ENCODE measurements around the gene CFAP61. TPM values are rescaled to one million over a fixed set of nuclear protein-coding genes. Genes with fewer than 3 reads are reported as not detected.

The CFAP61 gene
- total RNA-seq, 4 donors from 2014 or later: not detected

DNA sequence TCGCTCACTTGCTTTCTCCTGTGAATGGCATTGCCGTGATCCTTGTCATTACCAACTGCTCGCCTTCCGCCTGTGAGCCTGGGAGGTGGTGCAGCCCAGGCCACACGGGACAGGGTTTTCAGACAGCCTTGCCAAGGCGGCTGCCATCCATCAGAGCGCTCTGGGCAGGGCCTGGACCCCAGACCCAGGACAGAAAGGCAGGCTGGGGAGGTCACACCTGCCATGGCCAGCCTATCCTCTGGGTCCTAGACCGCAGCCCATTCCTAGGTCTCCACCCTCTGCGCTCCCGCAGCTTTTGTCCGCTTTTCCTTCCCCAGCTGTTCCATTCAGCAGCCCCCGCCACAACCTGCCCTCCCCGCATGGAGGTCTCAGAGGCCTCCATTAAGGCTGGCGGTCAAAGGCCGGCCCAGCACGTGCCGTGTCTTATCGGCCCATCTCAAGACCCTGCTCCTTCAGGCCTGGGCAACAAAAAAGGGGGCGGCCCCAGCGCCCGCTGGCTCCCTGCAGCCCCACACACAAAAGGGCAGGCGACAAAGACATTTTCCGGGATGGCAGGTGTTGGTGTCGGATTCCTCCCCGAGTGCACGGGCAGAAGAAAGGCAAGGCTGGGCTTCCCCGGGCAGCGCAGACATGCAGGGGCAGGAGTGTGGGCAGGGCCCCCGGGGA lies 343.7 kb downstream of the CFAP61 start:
- ATAC-seq (ENCODE audit: low FRiP score): no peak
- TF ChIP-seq, protein P1, sequence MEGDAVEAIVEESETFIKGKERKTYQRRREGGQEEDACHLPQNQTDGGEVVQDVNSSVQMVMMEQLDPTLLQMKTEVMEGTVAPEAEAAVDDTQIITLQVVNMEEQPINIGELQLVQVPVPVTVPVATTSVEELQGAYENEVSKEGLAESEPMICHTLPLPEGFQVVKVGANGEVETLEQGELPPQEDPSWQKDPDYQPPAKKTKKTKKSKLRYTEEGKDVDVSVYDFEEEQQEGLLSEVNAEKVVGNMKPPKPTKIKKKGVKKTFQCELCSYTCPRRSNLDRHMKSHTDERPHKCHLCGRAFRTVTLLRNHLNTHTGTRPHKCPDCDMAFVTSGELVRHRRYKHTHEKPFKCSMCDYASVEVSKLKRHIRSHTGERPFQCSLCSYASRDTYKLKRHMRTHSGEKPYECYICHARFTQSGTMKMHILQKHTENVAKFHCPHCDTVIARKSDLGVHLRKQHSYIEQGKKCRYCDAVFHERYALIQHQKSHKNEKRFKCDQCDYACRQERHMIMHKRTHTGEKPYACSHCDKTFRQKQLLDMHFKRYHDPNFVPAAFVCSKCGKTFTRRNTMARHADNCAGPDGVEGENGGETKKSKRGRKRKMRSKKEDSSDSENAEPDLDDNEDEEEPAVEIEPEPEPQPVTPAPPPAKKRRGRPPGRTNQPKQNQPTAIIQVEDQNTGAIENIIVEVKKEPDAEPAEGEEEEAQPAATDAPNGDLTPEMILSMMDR (IDR thresholded peaks at IDR 0.05): no peak
- DNase-seq (ENCODE audit: low spot score): no peak

DNA sequence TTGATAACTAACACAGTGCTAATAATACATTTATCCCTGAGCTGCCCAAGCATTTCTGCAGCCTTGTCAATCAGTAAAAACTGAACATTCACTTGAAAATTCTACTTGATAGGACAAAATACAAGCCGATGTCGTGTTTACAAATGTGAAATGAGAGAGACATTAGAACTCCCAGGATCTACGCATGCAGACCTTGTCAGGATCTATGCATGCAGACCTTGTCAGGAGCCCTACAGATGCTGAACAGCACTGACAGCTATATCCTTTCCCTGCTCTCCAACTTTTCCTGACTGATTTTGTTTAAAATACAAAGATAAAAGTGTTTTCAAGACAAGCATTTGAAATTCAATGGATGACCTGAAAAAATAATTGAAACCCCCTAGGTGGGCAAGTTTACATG lies 344.5 kb downstream of the CFAP61 start:
- no peak for ATAC-seq (ENCODE audit: low FRiP score)
- TF ChIP-seq, protein P1 (IDR thresholded peaks at IDR 0.05): no peak
- no peak for DNase-seq (ENCODE audit: low spot score)

DNA sequence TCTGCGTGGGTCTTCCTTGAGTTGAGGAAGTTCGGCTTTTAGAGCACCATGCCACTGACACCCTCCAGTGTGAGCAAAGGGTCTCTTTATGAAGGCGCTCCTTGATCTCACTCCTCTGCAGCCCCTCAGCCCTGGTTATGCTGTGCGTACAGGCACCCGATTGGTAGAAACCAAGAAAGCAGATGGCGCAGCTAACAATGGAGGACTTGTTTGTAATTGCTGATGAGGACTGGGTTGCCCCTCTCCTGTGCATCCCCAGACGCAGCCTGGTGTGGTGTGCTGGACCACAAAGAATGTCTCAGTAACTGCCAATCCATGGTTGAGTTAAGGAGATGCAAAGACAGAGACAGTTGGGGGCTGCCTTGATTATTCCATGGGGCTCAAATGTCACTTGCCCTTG lies 345.8 kb downstream of the CFAP61 start:
- TF ChIP-seq, protein P1 (IDR thresholded peaks at IDR 0.05): no peak
- no peak for ATAC-seq (ENCODE audit: low FRiP score)
- DNase-seq (ENCODE audit: low spot score): no peak

DNA sequence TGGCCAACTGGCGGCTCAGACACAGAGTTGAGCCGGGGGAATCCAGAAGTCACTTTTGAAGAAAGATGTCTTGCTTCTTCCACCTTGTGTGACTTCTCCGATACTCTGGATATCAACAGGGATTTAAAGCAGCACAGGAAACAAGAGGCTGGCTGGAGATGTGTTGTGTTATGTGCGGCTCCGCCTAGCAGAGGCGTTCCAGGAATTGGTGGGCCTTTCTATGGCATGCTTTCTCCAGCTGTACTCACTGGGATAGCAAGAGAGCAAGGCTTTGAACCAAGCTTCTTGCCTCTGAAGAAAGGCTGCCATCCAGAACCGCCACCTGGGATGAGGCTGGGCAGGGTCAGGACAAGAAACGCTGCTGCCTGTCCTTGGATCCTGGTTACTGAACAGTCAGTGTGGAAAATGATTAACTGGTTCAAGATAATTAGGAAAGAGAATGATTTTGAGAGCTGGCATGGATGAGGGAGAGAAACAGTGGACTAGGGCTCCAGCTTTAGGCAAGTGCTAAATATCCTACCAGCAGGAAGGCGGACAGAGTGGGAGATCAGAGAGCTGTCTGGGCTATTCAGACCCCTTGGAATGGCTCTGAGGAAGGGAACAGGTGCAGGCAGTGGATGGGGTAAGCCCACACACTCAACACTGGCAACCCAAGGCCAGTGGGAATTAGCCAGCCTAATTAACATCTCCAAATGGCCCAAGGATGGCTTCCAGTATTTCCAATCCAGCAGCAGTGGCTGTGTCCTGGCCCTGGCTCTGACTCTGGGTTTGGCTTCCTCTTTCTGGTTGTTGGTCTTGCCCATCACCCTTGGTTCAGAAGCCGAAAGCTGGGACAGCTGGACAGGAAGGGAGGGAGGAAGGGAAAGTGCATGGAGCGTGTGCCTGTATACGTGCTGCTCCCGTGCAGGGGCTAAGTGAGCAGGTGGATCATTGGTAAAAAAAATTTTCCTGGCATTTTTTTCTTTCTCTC lies 347.5 kb downstream of the CFAP61 start:
- ATAC-seq (ENCODE audit: low FRiP score) (no peak), DNase-seq (ENCODE audit: low spot score) (no peak)
- TF ChIP-seq, protein P1 (IDR thresholded peaks at IDR 0.05): no peak

DNA sequence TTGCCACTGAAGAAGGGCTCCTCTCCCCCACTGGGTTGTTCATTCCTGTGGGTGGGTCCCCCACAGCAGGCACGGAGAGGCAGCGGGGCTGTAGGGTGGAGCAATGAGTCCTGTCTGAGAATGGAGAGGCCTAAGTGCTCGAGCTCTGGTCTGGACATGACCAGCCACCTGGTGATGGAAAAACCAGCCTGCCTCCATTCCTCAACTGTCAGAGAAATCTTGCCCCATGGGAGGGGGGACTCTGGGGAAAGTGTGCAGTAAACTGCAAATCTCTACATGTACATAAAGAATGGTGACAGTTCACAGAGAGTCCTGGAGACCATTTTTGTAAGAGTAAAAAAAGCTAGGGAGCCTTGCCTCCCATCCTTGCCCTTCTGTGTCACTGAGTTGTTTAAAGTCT lies 349.7 kb downstream of the CFAP61 start:
- ATAC-seq (ENCODE audit: low FRiP score): no peak
- TF ChIP-seq, protein P1 (IDR thresholded peaks at IDR 0.05): no peak
- DNase-seq (ENCODE audit: low spot score): no peak

DNA sequence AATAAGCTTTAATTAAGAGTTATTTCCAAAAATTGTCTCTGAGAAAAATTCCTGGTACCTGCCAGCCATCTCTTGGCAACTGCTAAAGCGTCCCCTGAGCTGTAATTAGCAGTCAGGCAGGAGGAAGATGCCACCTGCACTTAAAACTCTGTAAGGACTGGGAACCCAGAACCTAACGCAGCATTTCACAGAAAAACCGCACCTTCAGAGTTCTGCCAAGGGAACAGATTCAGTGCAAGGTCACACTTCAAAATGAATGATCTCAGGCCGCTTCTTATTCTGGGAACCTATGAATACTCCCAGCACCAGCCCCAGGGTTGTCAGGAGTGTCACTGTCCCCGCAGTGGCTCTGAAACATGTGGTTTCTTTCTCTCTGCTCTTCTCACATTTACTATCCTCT lies 352.3 kb downstream of the CFAP61 start:
- DNase-seq (ENCODE audit: low spot score): no peak
- TF ChIP-seq, protein P1 (IDR thresholded peaks at IDR 0.05): no peak
- no peak for ATAC-seq (ENCODE audit: low FRiP score)

All from omental fat pad (tissue), 4 donors.